GM20000 (cell line): ENCODE results near the gene SIGLEC1.

ENCODE experiments used
- DNase-seq: peaks from one replicate; pipeline ENCODE4 v3.0.0; 2012; ENCODE audit warnings: low spot score
- CTCF ChIP-seq: IDR thresholded peaks from 2 replicates; pipeline ENCODE4 v1.5.1; 2012; ENCODE audit warnings: mild to moderate bottlenecking, control low read depth; ENCODE audit errors: extremely low read depth, missing control alignments

The SIGLEC1 gene

DNA sequence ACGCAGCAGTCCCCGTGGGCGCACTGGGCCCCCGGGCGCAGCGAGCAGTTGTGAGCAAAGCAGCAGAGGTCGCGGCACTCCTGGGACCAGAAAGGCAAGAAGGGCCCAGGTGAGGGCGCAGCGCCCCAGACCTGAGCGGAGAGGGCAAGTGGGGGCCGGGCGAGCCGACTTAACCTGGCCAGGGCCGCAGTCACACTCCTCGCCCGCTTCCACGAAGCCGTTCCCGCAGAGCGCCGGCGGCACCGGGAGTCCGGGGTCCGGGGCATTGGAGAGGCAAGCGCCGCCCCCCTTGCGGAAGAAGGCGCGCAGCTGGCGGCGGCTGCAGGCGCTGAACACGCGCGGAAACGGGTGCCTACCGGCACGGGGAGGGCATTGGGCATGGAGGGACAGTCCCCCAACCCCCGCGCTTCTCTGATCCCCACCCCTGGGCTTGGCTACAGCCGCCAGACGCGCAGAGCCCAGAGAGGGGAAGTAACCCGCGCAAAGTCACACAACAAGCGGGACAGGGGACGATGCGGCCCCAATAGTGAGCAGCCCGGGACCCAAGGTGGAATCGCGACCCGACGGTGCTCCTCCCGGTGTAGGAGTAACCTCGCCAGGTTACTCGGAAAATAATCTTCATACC, 39.7 kb downstream of the SIGLEC1 start:
- DNase-seq, result no peak
- no peak for TF ChIP-seq CTCF

GRCh38 chr20:3671986-3672546, 40.3 kb downstream of the SIGLEC1 start:
- no peak for DNase-seq
- no peak for TF ChIP-seq CTCF

- DNase-seq, result no peak
- no peak for TF ChIP-seq CTCF
These were observed 41.5 kb downstream of the SIGLEC1 start for GRCh38 chr20:3670945-3671344.

- no peak for DNase-seq
- no peak for TF ChIP-seq CTCF
These were observed 41.9 kb downstream of the SIGLEC1 start for GRCh38 chr20:3670511-3670910.

DNA sequence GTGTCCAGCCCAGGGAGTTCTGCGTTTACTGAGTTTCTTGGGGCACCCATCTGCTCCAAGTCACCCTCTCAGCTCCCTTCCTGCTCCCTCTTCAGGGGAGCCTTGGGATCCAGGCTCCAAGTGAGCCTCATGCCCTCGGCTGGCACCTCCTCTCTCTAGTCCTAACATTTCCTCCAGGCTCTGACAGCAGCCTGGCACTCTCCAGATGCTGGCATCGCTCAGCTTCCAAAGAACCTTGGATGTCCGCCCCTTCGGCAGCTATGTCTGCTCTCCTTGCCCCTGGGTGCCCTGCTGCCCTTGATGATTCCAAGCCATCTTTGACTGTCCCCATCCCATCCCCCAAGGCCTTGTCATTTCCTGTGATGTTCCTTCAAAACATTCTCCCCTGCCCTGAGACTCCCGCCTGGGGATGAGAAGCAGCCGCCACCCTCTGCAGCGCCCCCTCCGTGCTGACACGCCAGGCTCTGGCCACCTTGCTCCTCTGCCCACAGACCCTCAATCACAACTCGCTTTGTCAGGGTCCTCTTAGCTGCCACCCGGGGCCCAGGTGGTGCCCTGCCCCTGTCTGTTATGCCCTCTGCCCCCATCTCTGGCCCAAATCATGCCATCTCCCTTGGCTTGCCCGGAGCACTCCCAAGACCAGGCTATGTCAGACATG, 42.6 kb downstream of the SIGLEC1 start:
- no peak for TF ChIP-seq CTCF
- DNase-seq, result no peak

DNA sequence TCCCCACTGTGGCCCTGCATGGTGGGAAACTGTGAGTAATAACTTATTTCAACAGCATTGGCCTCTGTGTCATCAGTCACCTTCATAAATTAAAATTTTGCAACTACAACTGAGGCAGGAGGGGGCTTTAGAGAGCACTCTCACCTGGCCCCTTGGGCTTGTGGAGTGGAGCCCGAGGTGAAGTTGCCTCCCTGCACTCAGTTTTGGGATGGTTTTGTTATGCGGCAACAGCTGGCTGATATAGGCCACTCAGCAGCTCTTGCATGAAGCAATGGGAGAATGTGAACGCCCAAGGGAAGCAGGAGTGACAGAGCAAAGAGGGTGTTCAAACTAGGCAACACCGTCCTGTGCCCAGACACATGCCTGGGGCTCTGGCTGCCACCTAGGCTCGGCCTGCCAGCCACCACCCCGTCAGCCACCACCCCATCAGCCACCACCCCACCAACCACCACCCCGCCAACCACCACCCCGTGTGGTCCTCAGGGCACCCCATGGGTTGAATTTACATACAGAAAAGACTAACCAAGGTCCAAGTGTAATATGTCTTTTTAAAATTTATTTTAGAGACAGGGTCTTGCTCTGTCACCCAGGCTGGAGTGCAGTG, 44.9 kb downstream of the SIGLEC1 start:
- TF ChIP-seq CTCF, result no peak
- DNase-seq, result no peak

DNA sequence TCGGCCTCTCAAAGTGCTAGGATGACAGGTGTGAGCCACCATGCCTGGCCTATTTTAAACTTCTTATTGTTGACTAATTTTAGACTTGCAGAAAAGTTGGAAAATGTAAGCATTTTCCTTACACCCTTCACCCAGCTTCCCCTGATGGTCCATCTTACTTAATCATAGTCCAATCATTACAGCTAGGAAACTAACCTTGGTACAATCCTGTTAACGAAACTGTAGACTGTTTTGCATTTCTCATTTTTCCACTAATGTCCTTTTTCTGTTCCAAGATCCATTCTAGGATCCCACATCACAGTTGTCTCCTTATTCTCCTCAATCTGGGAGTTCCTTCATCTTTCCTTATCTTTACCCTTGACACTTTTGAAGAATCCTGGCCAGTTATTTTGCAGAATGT, 48.5 kb downstream of the SIGLEC1 start:
- TF ChIP-seq CTCF, result no peak
- DNase-seq, result no peak
